NCI-H1105 (cell line): ENCODE measurements around the gene FANCL.
"Not testable (repeated sequence)": the region's sequence is repeated elsewhere in the genome, so short reads cannot be mapped to it uniquely, and the experiment has no call there.

Experiments
- DNase-seq: peaks from one replicate; lab custom pipeline; 2025; lab: John Stamatoyannopoulos, UW

FANCL gene

GRCh38 chr2:58140508-58141072, 100.5 kb downstream of the FANCL start:
- DNase-seq, result no peak

- DNase-seq, result no peak
Observed at GRCh38 chr2:58138396-58139030, 102.6 kb downstream of the FANCL start.

GRCh38 chr2:58137856-58138255, 103.3 kb downstream of the FANCL start:
- no peak for DNase-seq

GRCh38 chr2:58137221-58137620, 103.9 kb downstream of the FANCL start:
- DNase-seq, result no peak

GRCh38 chr2:58135861-58136260, 105.3 kb downstream of the FANCL start:
- no peak for DNase-seq

GRCh38 chr2:58133395-58133794, 107.7 kb downstream of the FANCL start:
- DNase-seq, result no peak

- no peak for DNase-seq
Observed at GRCh38 chr2:58131191-58132011, 109.7 kb downstream of the FANCL start.

GRCh38 chr2:58130238-58130637, 110.9 kb downstream of the FANCL start:
- no peak for DNase-seq

GRCh38 chr2:58127111-58127510, 114.0 kb downstream of the FANCL start:
- DNase-seq, result no peak

- DNase-seq, result no peak
Observed at GRCh38 chr2:58122540-58122939, 118.6 kb downstream of the FANCL start.

GRCh38 chr2:58122040-58122439, 119.1 kb downstream of the FANCL start:
- no peak for DNase-seq

- no peak for DNase-seq
Observed at GRCh38 chr2:58120626-58121229, 120.4 kb downstream of the FANCL start.

- not testable (repeated sequence) for DNase-seq
Observed at GRCh38 chr2:58113563-58113962, 127.6 kb downstream of the FANCL start.

- no peak for DNase-seq
Observed at GRCh38 chr2:58110765-58111164, 130.4 kb downstream of the FANCL start.

GRCh38 chr2:58109481-58109880, 131.6 kb downstream of the FANCL start:
- DNase-seq, result no peak
